DMS153 (cell line): ENCODE results near the gene RAP1GAP2.
"Not testable (repeated sequence)": the region's sequence is repeated elsewhere in the genome, so short reads cannot be mapped to it uniquely, and the experiment has no call there.

Experiments used
- DNase-seq: peaks from one replicate; lab custom pipeline; 2025; lab: John Stamatoyannopoulos, UW

The RAP1GAP2 gene

GRCh38 chr17:2967515-2967914 lies 171.3 kb downstream of the RAP1GAP2 start:
- DNase-seq, result no peak

- no peak for DNase-seq
Measured at GRCh38 chr17:2971851-2972250, 175.6 kb downstream of the RAP1GAP2 start.

DNA sequence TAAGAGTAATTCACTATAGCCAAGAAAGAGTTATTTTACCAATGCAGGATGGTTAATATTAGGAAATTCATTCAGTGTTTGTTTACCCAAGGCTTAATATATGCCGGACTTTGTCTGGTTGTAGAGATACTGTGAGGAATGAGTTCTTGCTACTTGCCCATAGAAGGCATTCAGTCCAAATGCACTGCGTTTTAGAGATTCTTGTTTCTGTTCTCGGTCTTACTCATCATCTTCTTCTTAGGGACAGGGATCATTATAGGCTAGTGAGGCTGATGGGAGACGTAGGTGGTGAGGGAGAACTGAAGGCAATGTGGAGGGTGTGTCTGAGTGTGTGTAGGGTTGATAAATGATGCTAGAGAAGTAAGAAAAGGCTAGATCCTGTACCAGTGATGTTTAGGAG lies 176.5 kb downstream of the RAP1GAP2 start:
- DNase-seq, result no peak

DNA sequence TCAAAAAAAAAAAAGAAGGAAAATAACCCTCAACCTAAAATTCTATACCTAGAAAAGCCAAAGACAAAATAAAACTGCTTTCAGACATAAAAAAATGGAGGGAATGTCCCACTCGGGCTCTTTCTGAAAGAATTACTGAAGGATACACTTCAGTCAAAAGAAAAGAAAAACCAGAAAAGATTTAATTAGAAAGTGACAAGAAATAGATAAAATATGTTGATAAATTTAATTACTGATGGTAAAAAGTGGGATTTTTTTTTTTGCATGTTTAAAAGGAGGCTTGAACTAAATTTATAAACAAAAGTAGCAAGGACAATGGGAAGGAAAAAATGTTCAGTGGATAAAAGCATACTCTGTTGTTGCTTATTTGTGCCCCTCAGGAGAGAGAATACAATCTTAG lies 178.1 kb downstream of the RAP1GAP2 start:
- no peak for DNase-seq

DNA sequence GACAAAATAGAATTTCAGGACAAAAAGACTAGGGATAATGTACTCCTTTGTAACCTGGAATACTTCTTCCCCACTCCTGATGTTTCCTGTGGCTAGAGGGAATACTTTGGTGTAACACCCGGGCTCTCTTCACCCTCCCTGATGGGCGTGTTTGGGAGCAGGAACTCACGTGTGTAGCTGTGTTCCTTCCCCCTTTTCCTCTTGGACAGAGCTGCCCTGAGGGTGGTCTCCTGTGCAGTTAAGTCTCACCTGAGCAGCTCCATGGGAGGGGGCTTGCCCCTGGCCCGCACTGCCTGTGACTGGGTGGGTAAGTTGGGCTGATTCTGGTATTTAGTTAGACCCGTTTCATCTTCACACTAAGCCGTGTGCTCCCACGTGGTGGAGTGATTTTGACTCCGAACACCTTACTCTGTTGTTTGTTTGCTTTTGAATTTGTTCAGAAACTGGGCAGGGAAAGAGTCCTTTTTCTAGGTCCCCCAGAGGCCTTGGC lies 179.3 kb downstream of the RAP1GAP2 start:
- DNase-seq, result no peak

DNA sequence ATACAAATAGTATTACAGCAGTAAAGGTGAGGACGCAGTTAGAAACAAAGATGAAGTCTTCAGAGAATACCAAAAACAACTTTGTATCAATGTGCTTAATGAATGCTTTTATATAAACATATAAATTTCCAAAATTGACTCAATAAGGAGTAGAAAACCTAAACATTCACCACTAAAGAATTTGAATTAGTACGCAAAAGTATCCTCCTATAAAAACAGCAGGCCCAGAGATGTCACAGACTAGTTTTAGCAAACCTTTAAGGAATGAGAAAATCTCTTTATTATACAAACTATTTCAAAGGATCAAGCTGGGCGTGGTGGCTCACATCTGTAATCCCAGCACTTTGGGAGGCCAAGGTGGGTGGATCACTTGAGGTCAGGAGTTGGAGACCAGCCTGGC lies 180.9 kb downstream of the RAP1GAP2 start:
- no peak for DNase-seq

- no peak for DNase-seq
Measured at GRCh38 chr17:2978116-2978515, 181.9 kb downstream of the RAP1GAP2 start.

DNA sequence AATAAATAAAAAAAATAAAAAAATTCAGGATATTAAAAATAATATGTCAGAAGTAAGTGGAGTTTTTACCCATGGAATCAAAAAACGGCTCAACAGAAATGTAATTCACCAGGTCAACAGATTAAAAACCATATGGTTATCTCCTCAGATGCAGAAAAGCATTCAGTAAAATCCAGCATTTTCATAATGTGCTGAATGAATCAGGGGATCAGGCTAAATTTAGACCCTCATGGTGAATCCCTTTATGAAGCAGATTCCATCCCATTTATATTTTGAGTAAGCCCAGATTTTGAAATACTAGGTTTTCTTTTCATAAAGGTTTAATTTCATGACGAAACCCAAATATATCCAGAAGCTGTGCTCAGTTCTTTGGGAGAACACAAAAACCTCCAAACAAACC lies 182.8 kb downstream of the RAP1GAP2 start:
- no peak for DNase-seq

- DNase-seq, result no peak
Measured at GRCh38 chr17:2980211-2980903, 184.1 kb downstream of the RAP1GAP2 start.

- no peak for DNase-seq
Measured at GRCh38 chr17:2980904-2981246, 184.6 kb downstream of the RAP1GAP2 start.

DNA sequence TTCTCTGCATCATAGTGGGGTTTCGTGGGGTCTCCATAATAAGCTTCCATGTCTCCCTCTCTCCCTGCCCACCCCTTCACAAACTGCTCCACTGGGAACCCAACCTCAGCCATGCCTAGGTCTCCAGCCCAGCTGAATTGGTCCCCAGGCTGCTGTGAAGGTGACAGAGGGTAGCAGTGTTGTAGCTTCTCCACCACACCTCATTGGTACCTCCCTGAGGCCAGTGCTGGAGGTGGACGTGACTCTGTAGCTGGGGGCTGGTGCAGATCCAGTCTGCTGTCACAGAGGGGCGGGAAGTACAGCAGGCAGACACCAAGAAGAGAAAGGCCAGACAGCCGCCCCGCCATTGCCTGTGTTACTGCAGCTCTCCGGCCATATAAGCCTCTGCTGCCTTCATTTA lies 185.1 kb downstream of the RAP1GAP2 start:
- DNase-seq, result no peak

DNA sequence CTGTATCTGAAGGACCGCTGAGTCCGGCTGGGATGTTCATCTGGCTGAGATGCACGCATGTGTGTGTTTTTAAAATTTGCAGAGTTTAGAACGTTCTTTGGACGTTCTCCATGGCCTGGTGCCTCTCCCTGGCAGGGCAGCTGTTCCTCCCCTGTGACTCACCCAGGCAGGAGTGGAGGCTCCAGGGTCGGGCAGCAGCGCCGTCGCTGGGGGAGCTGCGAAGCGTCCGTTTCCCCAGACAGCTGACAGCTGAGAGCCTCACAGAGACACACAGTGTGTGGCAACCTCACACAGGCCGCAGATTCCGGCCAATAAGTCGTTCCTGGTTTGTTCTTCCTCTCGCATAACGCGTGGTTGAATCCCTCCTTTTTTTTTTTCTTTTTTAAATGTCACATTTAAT lies 186.6 kb downstream of the RAP1GAP2 start:
- no peak for DNase-seq

DNA sequence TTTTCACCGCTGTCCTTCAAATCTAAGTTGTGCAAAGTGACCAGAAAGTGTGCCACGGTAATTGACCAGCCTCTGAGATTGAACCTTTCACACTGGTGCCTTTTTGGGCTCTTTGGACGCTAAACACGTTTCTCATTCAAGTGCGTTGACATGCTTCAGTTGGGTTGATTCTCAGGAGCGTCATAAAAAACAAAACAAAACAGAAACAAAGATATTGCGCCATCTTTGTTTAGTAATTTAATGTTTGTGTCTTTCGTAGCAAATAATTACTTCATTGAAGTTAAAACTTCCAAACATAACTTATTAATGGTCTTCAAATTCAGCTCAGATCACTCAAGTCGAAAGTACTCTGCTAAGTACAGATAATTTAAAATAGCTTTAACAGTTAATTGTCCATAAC lies 187.0 kb downstream of the RAP1GAP2 start:
- DNase-seq, result no peak

DNA sequence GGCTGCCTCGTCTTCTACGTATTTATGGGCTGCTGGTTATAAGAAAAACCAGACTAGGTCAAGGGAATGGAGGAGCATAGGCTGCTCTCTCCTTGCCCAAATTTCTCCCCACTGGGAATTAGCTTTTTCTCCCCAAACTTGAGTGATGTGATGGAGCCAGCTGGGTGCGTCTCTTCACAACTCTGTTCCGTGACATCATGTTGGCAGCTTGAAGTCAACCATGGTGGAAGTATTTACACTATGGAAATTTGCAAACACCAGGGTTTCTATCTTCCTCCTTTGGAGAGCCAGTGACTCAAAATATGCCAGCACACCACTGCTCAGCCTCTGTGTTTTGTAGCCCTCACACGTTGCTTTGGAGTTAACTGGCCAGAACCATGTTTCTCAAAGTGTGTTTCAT lies 189.1 kb downstream of the RAP1GAP2 start:
- DNase-seq, result no peak

GRCh38 chr17:2986925-2987324 lies 190.7 kb downstream of the RAP1GAP2 start:
- no peak for DNase-seq

- DNase-seq, result not testable (repeated sequence)
Measured at GRCh38 chr17:2989396-2989795, 193.2 kb downstream of the RAP1GAP2 start.

DNA sequence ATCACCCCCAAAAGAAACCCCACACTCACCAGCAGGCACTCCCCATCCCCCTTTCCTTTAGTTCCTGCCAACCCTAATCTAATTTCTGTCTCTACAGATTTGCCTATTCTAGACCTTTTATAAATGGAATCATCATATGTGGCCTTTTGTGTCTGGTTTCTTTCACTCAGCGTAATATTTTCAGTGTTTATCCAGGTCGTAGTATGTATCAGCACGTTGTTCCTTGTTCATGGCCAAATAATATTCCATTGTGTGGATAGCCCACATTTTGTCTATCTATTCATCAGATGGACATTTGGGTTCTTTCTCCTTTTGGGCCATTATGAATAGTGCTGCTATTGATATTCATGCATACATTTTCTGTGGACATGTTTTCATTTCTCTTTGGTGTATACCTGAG lies 193.6 kb downstream of the RAP1GAP2 start:
- no peak for DNase-seq

DNA sequence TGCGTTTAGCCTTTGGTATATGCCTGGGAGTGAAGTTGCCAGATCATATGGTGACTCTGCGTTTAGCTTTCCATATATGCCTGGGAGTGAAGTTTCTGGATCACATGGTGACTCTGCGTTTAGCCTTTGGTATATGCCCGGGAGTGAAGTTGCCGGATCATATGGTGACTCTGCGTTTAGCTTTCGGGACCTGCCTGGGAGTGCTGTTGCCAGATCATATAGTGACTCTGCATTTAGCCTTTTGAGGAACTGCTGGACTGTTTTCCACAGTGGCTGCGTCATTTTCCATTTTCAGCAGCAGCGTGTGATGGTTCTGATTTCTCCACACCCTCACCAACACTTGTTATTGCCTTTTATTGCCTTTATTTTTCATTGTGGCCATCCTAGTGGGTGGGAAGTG lies 194.2 kb downstream of the RAP1GAP2 start:
- no peak for DNase-seq

DNA sequence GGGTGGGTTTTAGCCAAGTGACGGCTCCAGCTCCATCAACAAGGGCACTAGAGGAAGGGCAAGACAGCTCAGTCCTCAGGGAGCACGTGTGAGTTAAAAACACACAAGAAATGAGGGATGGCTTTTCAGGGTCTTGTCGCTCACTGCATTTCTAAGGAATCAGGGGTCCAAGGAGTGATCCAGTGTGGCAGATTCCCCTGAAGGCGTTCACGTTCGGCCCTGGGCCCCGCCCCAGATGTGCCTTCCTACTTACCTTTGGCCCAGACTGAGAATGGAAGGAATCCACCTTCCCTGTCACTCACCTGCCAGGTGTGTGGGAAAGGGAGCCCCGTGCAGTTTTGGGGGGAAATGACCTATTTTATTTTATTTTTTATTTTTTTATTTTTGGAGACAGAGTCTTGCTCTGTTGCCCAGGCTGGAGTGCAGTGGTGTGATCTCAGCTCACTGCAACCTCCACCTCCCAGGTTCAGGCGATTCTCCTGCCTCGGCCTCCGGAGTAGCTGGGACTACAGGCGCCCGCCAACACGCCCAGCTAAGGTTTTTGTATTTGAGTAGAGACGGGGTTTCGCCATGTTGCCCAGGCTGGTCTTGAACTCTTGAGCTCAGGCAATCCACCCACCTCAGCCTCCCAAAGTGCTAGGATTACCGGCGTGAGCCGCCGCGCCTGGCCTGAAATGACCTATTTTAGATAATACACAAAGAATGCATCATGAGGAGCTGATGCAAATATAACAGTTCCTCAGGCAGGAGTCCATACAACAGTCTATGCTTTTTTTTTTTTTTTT lies 195.3 kb downstream of the RAP1GAP2 start:
- not testable (repeated sequence) for DNase-seq

- DNase-seq, result no peak
Measured at GRCh38 chr17:2994441-2994840, 198.2 kb downstream of the RAP1GAP2 start.

DNA sequence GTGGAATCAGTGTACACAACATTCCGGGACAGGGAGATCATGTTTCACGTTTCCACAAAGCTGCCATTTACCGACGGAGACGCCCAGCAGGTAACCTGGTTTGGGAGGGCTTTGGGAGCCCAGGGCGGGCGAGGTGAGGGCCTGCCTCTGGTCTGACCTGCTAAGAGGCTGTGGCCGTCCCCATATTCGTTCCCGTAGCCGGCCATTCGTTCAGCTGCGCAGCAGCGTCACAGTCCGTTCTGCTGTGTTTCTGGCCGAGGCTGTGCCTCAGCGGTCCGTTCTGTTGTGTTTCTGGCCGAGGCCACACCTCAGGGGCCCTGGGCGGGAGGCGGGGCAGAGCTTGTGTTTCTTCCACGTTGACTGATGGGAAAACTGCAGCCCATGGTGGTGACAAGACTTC lies 199.1 kb downstream of the RAP1GAP2 start:
- no peak for DNase-seq

- DNase-seq, result no peak
Measured at GRCh38 chr17:2995886-2996809, 199.9 kb downstream of the RAP1GAP2 start.
